WTC11 (cell line): ENCODE data around the gene TWIST2. TPM values are rescaled to one million over a fixed set of nuclear protein-coding genes. Genes with fewer than 3 reads are reported as not detected.

Experiments
- ATAC-seq: fragments of 200-7000 bp; cut with Tn5 transposase; 2 replicates; pipeline ENCODE4 v1.10.0; 2021; ENCODE audit warnings: mild to moderate bottlenecking, moderate library complexity
- CTCF ChIA-PET: fragments of 300-600 bp; sonication (Branson Sonifier 250); formaldehyde crosslinking; loops from one replicate; lab custom pipeline; 2021; ENCODE audit warnings: antibody characterized with exemption; lab: Charles Lee
- POLR2A ChIA-PET: fragments of 350-600 bp; sonication (Branson Sonifier 250); formaldehyde crosslinking; loops from one replicate; lab custom pipeline; 2021; ENCODE audit warnings: antibody characterized with exemption; lab: Charles Lee
- DNase-seq: peaks from one replicate; pipeline ENCODE4 v3.0.0; 2021; ENCODE audit warnings: low spot score
- H3K27ac Mint-ChIP-seq: 2 replicates; pipeline ENCODE4 v1.8.0; 2021; ENCODE audit warnings: mixed read lengths
- H3K27me3 Mint-ChIP-seq: 2 replicates; pipeline ENCODE4 v1.8.0; 2021; ENCODE audit warnings: low read depth, mild to moderate bottlenecking, moderate library complexity, mixed read lengths
- H3K36me3 Mint-ChIP-seq: 2 replicates; pipeline ENCODE4 v1.8.0; 2021; ENCODE audit warnings: mixed read lengths
- H3K4me1 Mint-ChIP-seq: 2 replicates; pipeline ENCODE4 v1.8.0; 2022; ENCODE audit warnings: mixed read lengths
- H3K4me3 Mint-ChIP-seq: 2 replicates; pipeline ENCODE4 v1.8.0; 2021; ENCODE audit warnings: mild to moderate bottlenecking, moderate library complexity, mixed read lengths
- H3K9me3 Mint-ChIP-seq: 2 replicates; pipeline ENCODE4 v1.8.0; 2021; ENCODE audit warnings: mixed read lengths
- AR ChIP-seq: fragments of 250-450 bp; sonication (Bioruptor Pico); IDR thresholded peaks from 2 replicates; pipeline ENCODE4 v1.9.0; 2021; ENCODE audit warnings: mild to moderate bottlenecking
- CTCF ChIP-seq: fragments of 200-600 bp; IDR thresholded peaks from 2 replicates; pipeline ENCODE4 v1.8.0; 2022; ENCODE audit warnings: antibody characterized with exemption
- EMX1 ChIP-seq: fragments of 250-450 bp; sonication (Bioruptor Pico); IDR thresholded peaks from 2 replicates; pipeline ENCODE4 v1.8.0; 2021; ENCODE audit warnings: mild to moderate bottlenecking
- FOXJ3 ChIP-seq: sonication (generic); formaldehyde crosslinking; IDR thresholded peaks from 2 replicates; pipeline ENCODE4 v1.9.0; 2021; ENCODE audit warnings: missing genetic modification reagents, mild to moderate bottlenecking, borderline replicate concordance
- GTF2I ChIP-seq: fragments of 250-450 bp; sonication (Bioruptor Pico); conservative IDR thresholded peaks from 2 replicates; pipeline ENCODE4 v1.4.0; 2021; ENCODE audit warnings: mild to moderate bottlenecking
- PREB ChIP-seq: sonication (generic); formaldehyde crosslinking; IDR thresholded peaks from 2 replicates; pipeline ENCODE4 v1.8.1; 2022; ENCODE audit warnings: mild to moderate bottlenecking, missing genetic modification reagents, moderate library complexity, borderline replicate concordance
- RORB ChIP-seq: fragments of 250-450 bp; sonication (Bioruptor Pico); IDR thresholded peaks from 2 replicates; pipeline ENCODE4 v1.9.0; 2021; ENCODE audit warnings: mild to moderate bottlenecking
- SMAD3 ChIP-seq: sonication (generic); formaldehyde crosslinking; IDR thresholded peaks from 2 replicates; pipeline ENCODE4 v1.8.0; 2022; ENCODE audit warnings: missing genetic modification reagents, mild to moderate bottlenecking, borderline replicate concordance
- STAT6 ChIP-seq: sonication (generic); formaldehyde crosslinking; conservative IDR thresholded peaks from 2 replicates; pipeline ENCODE4 v1.8.1; 2023; ENCODE audit warnings: mild to moderate bottlenecking, low read depth, missing genetic modification reagents, moderate library complexity
- TEAD1 ChIP-seq: sonication (generic); formaldehyde crosslinking; IDR thresholded peaks from 2 replicates; pipeline ENCODE4 v1.8.0; 2022; ENCODE audit warnings: mild to moderate bottlenecking, missing genetic modification reagents
- TP53 ChIP-seq: sonication (generic); formaldehyde crosslinking; IDR thresholded peaks from 2 replicates; pipeline ENCODE4 v1.8.1; 2023; ENCODE audit warnings: mild to moderate bottlenecking, missing genetic modification reagents
- ZNF232 ChIP-seq: sonication (generic); formaldehyde crosslinking; IDR thresholded peaks from 2 replicates; pipeline ENCODE4 v1.8.0; 2022; ENCODE audit warnings: mild to moderate bottlenecking, missing genetic modification reagents
- ZNF281 ChIP-seq: sonication (generic); formaldehyde crosslinking; IDR thresholded peaks from 2 replicates; pipeline ENCODE4 v1.8.0; 2023; ENCODE audit warnings: mild to moderate bottlenecking, missing genetic modification reagents
- ZNF396 ChIP-seq: fragments of 250-450 bp; sonication (Bioruptor Pico); IDR thresholded peaks from 2 replicates; pipeline ENCODE4 v1.8.0; 2021; ENCODE audit warnings: mild to moderate bottlenecking, moderate library complexity, borderline replicate concordance
- total RNA-seq: library from RNA; stranded (reverse); gene quantifications from 3 replicates; pipeline ENCODE4 v1.2.3, GENCODE V29; 2021

Gene TWIST2
- total RNA-seq, 1 experiment from 2014 or later, result 5.7 TPM

GRCh38 chr2:238925281-238925680, 77.4 kb downstream of the TWIST2 start (continued):
- no peak for TF ChIP-seq CTCF

- H3K36me3 Mint-ChIP-seq, result no peaks in the 10 kb centered on the region
- no peak for TF ChIP-seq SMAD3 (CRISPR knock-in tag)
- TF ChIP-seq TEAD1 (CRISPR knock-in tag), result no peak
- TF ChIP-seq FOXJ3, result no peak
- no peak for TF ChIP-seq TP53 (CRISPR knock-in tag)
- no peak for TF ChIP-seq RORB (CRISPR knock-in tag)
- H3K4me1 Mint-ChIP-seq, result no peaks in the 10 kb centered on the region
- POLR2A ChIA-PET, result no interaction called here
- CTCF ChIA-PET, result interaction anchor here (1.8 to 2.0 kb wide), 2 partner anchors 20 to 51 kb away, joined by 6 read pairs; no protein-coding TSS in a partner anchor
- no peaks in the 10 kb centered on the region; the same call in 1 of the 2 replicates for H3K27me3 Mint-ChIP-seq
- H3K4me3 Mint-ChIP-seq, result no peak overlapping the region
- H3K9me3 Mint-ChIP-seq, result no peaks in the 10 kb centered on the region
- DNase-seq (no peak), ATAC-seq (no peak)
- H3K27ac Mint-ChIP-seq, result no peak overlapping the region; the same call in 1 of the 2 replicates
These were observed 78.1 kb downstream of the TWIST2 start for GRCh38 chr2:238925816-238926521.

- Mint-ChIP-seq H3K4me3 (no peak overlapping the region), H3K4me1 (no peaks in the 10 kb centered on the region), H3K9me3 (no peaks in the 10 kb centered on the region)
- POLR2A ChIA-PET, result no interaction called here
- DNase-seq, result no peak
- ATAC-seq, result no peak
- no peak for TF ChIP-seq GTF2I
- no peak for TF ChIP-seq EMX1 (CRISPR knock-in tag)
- TF ChIP-seq AR (CRISPR knock-in tag), result no peak
- no peak for TF ChIP-seq SMAD3 (CRISPR knock-in tag)
- TF ChIP-seq ZNF232 (CRISPR knock-in tag), result no peak
- TF ChIP-seq, all 79 proteins: peak for 0
- Mint-ChIP-seq H3K36me3 (no peaks in the 10 kb centered on the region), H3K27ac (no peak overlapping the region), H3K27me3 (no peaks in the 10 kb centered on the region; the same call in 1 of the 2 replicates)
- CTCF ChIA-PET, result no interaction called here
These were observed 79.1 kb downstream of the TWIST2 start for GRCh38 chr2:238926761-238927611.

- ATAC-seq, result no peak
- no peak overlapping the region for H3K4me3 Mint-ChIP-seq
- ChIA-PET CTCF (no interaction called here), POLR2A (no interaction called here)
- no peaks in the 10 kb centered on the region for H3K4me1 Mint-ChIP-seq
- H3K27ac Mint-ChIP-seq, result no peak overlapping the region
- no peaks in the 10 kb centered on the region for H3K36me3 Mint-ChIP-seq
- no peaks in the 10 kb centered on the region; the same call in 1 of the 2 replicates for H3K27me3 Mint-ChIP-seq
- no peak for DNase-seq
- no peaks in the 10 kb centered on the region for H3K9me3 Mint-ChIP-seq
- no peak for TF ChIP-seq STAT6 (CRISPR knock-in tag)
- no peak for TF ChIP-seq ZNF281 (CRISPR knock-in tag)
- TF ChIP-seq ZNF396 (CRISPR knock-in tag), result no peak
- TF ChIP-seq PREB (CRISPR knock-in tag), result no peak
- no peak for TF ChIP-seq TEAD1 (CRISPR knock-in tag)
These were observed 80.0 kb downstream of the TWIST2 start for GRCh38 chr2:238927746-238928519.
